Fibroblast of lung (primary cell): Measurements from ENCODE around the gene MYO6. TPM values are rescaled to one million over a fixed set of nuclear protein-coding genes. Genes with fewer than 3 reads are reported as not detected.
A peak's percentile ranks its signal among the peaks of the same experiment; 100 is the strongest.

Source experiments
- DNase-seq, 2 donors: peaks; one replicate each; pipeline versions ENCODE4 v3.0.0 to v3.0.0-alpha.2; 2010; ENCODE audit warnings: low read depth in 2 of 2
- H2AFZ ChIP-seq: 2 replicates; pipeline ENCODE4 v1.5.1; 2012; ENCODE audit warnings: low read length, control low read depth, inconsistent platforms
- H3K27ac ChIP-seq: 2 replicates; pipeline ENCODE4 v1.5.1; 2011; ENCODE audit warnings: low read length, control low read depth; ENCODE audit not compliant: insufficient read depth
- H3K27me3 ChIP-seq: 2 replicates; pipeline ENCODE4 v1.5.1; 2011; ENCODE audit warnings: mild to moderate bottlenecking, low read length; ENCODE audit not compliant: control insufficient read depth, insufficient read depth
- H3K36me3 ChIP-seq: 2 replicates; pipeline ENCODE4 v1.5.1; 2011; ENCODE audit warnings: low read length; ENCODE audit not compliant: control insufficient read depth, insufficient read depth
- H3K4me1 ChIP-seq: 2 replicates; pipeline ENCODE4 v1.5.1; 2011; ENCODE audit warnings: low read length; ENCODE audit not compliant: control insufficient read depth, insufficient read depth; ENCODE audit errors: extremely low read depth
- H3K4me2 ChIP-seq: 2 replicates; pipeline ENCODE4 v1.5.1; 2011; ENCODE audit warnings: low read length, control low read depth; ENCODE audit not compliant: insufficient read depth; ENCODE audit errors: extremely low read depth
- H3K4me3 ChIP-seq, 4 experiments: fragments of 200-600 bp in 1 of 4; sonication (generic) in 1 of 4; replicated peaks in 1 of 4; 2 replicates each; pipeline ENCODE4 v1.5.1; 2011 to 2016; ENCODE audit warnings: low read length in 4 of 4, low read depth in 3 of 4, mild to moderate bottlenecking in 3 of 4, control low read depth in 2 of 4, inconsistent platforms in 1 of 4, mixed read lengths in 1 of 4; ENCODE audit not compliant: insufficient read depth in 1 of 4; ENCODE audit errors: control extremely low read depth in 1 of 4
- H3K79me2 ChIP-seq: 2 replicates; pipeline ENCODE4 v1.5.1; 2012; ENCODE audit warnings: mild to moderate bottlenecking, low read length, inconsistent platforms; ENCODE audit not compliant: control insufficient read depth, insufficient read depth
- H3K9ac ChIP-seq: 2 replicates; pipeline ENCODE4 v1.5.1; 2011; ENCODE audit warnings: mild to moderate bottlenecking, low read length, control low read depth; ENCODE audit not compliant: insufficient read depth
- H3K9me3 ChIP-seq: 2 replicates; pipeline ENCODE4 v1.5.1; 2012; ENCODE audit warnings: low read depth, low read length; ENCODE audit not compliant: control insufficient read depth, insufficient read depth
- H4K20me1 ChIP-seq: 2 replicates; pipeline ENCODE4 v1.5.1; 2011; ENCODE audit warnings: low read length; ENCODE audit not compliant: control insufficient read depth, insufficient read depth; ENCODE audit errors: extremely low read depth
- CTCF ChIP-seq, 2 donors: IDR thresholded peaks in 1 of 2; conservative IDR thresholded peaks in 1 of 2; 1 replicate in 1 of 2; 2 replicates in 1 of 2; pipeline ENCODE4 v1.5.1; 2011 to 2012; ENCODE audit warnings: low read length in 2 of 2, control low read depth in 1 of 2, inconsistent platforms in 1 of 2, low read depth in 1 of 2, mild to moderate bottlenecking in 1 of 2
- EZH2 ChIP-seq: IDR thresholded peaks from 2 replicates; pipeline ENCODE4 v1.5.1; 2012; ENCODE audit warnings: low read length, control low read depth, mild to moderate bottlenecking; ENCODE audit errors: missing control alignments
- polyA plus RNA-seq, 2 donors: library from polyadenylated mRNA; depleted of rRNA in 1 of 2; stranded (reverse) in 1 of 2; unstranded in 1 of 2; fragments of >200 nt; gene quantifications; 2 replicates each; pipeline ENCODE4 v1.2.1, GENCODE V29; 2011 to 2012; ENCODE audit warnings: missing spikeins in 1 of 2
- total RNA-seq: library from RNA; depleted of rRNA; stranded (reverse); fragments of >200 nt; gene quantifications from 2 replicates; pipeline ENCODE4 v1.2.1, GENCODE V29; 2014

Gene MYO6
- total and polyA plus RNA-seq, 2 donors (not counting 1 experiment from before 2014, with no cell fraction given) = 16.9 to 24.9 TPM

- no peaks in the 10 kb centered on the region for H3K9me3 ChIP-seq
- no peaks in the 10 kb centered on the region for H4K20me1 ChIP-seq
- TF ChIP-seq CTCF (conservative IDR thresholded peaks at IDR 0.05 in 1 of 2, IDR thresholded peaks at IDR 0.05 in 1 of 2; ENCODE audit: low read depth in 1 of 2, low read length in 2 of 2) (no peak), EZH2 (no peak)
- peaks cover 2% of the 10 kb centered on the region for H3K4me1 ChIP-seq
- H2AFZ ChIP-seq = no peak overlapping the region
- no peak overlapping the region for H3K9ac ChIP-seq
- no peak overlapping the region for H3K4me3 ChIP-seq
- DNase-seq = no peak
- no peak overlapping the region for H3K4me2 ChIP-seq
- no peaks in the 10 kb centered on the region for H3K36me3 ChIP-seq
- no peak overlapping the region for H3K27ac ChIP-seq
- H3K27me3 ChIP-seq = no peaks in the 10 kb centered on the region
- H3K79me2 ChIP-seq = no peaks in the 10 kb centered on the region
Observed at GRCh38 chr6:75848274-75848673, 99.2 kb downstream of the MYO6 start.

GRCh38 chr6:75849329-75850025 is 100.4 kb downstream of the MYO6 start:
- no peaks in the 10 kb centered on the region for H3K27me3 ChIP-seq
- H3K27ac ChIP-seq = no peak overlapping the region
- H3K4me3 ChIP-seq = no peak overlapping the region
- peak overlapping the region; percentile 32 for H3K4me2 ChIP-seq
- no peaks in the 10 kb centered on the region for H4K20me1 ChIP-seq
- no peaks in the 10 kb centered on the region for H3K79me2 ChIP-seq
- H3K36me3 ChIP-seq = no peaks in the 10 kb centered on the region
- TF ChIP-seq EZH2 (no peak), CTCF (conservative IDR thresholded peaks at IDR 0.05 in 1 of 2, IDR thresholded peaks at IDR 0.05 in 1 of 2; ENCODE audit: low read depth in 1 of 2, low read length in 2 of 2) (no peak)
- no peaks in the 10 kb centered on the region for H3K9me3 ChIP-seq
- no peak overlapping the region for H2AFZ ChIP-seq
- no peak overlapping the region for H3K9ac ChIP-seq
- peak; percentile 0 to 18 for DNase-seq
- peaks cover 2% of the 10 kb centered on the region for H3K4me1 ChIP-seq

GRCh38 chr6:75850026-75850833 is 101.2 kb downstream of the MYO6 start:
- Histone ChIP-seq H3K36me3 (no peaks in the 10 kb centered on the region), H3K9ac (no peak overlapping the region), H3K9me3 (no peaks in the 10 kb centered on the region), H3K27me3 (no peaks in the 10 kb centered on the region), H4K20me1 (no peaks in the 10 kb centered on the region), H3K79me2 (no peaks in the 10 kb centered on the region), H3K4me1 (peaks cover 2% of the 10 kb centered on the region), H3K4me3 (no peak overlapping the region), H3K27ac (no peak overlapping the region), H3K4me2 (peak overlapping the region; percentile 32), H2AFZ (no peak overlapping the region)
- peak in 1 of 2 donors; percentile 3 for DNase-seq
- TF ChIP-seq CTCF (conservative IDR thresholded peaks at IDR 0.05 in 1 of 2, IDR thresholded peaks at IDR 0.05 in 1 of 2; ENCODE audit: low read depth in 1 of 2, low read length in 2 of 2) = no peak
- TF ChIP-seq EZH2 = no peak
